ENCODE results near the gene ABCF2.

The ABCF2 gene

GRCh38 chr7:151185762-151186639 is 41.0 kb downstream of the ABCF2 start:
- no peak overlapping the region for H3K4me3 ChIP-seq (ENCODE audit: low read length)
- no peak for DNase-seq (ENCODE audit: low read depth)
- no peak for TF ChIP-seq CTCF (conservative IDR thresholded peaks at IDR 0.05; ENCODE audit: low read depth, low read length)

- H3K4me3 ChIP-seq (ENCODE audit: low read length), result no peak overlapping the region
- DNase-seq (ENCODE audit: low read depth), result no peak
- TF ChIP-seq CTCF (conservative IDR thresholded peaks at IDR 0.05; ENCODE audit: low read depth, low read length), result no peak
Observed at GRCh38 chr7:151181011-151181431, 46.0 kb downstream of the ABCF2 start.

- H3K4me3 ChIP-seq (ENCODE audit: low read length), result no peak overlapping the region
- no peak for DNase-seq (ENCODE audit: low read depth)
- TF ChIP-seq CTCF (conservative IDR thresholded peaks at IDR 0.05; ENCODE audit: low read depth, low read length), result no peak
Observed at GRCh38 chr7:151179946-151180345, 47.1 kb downstream of the ABCF2 start.

GRCh38 chr7:151179287-151179860 is 47.6 kb downstream of the ABCF2 start:
- H3K4me3 ChIP-seq (ENCODE audit: low read length), result no peak overlapping the region
- no peak for TF ChIP-seq CTCF (conservative IDR thresholded peaks at IDR 0.05; ENCODE audit: low read depth, low read length)
- DNase-seq (ENCODE audit: low read depth), result no peak

GRCh38 chr7:151178831-151179230 is 48.2 kb downstream of the ABCF2 start:
- H3K4me3 ChIP-seq (ENCODE audit: low read length), result no peak overlapping the region
- no peak for TF ChIP-seq CTCF (conservative IDR thresholded peaks at IDR 0.05; ENCODE audit: low read depth, low read length)
- DNase-seq (ENCODE audit: low read depth), result no peak

- DNase-seq (ENCODE audit: low read depth), result no peak
- no peak for TF ChIP-seq CTCF (conservative IDR thresholded peaks at IDR 0.05; ENCODE audit: low read depth, low read length)
- H3K4me3 ChIP-seq (ENCODE audit: low read length), result no peak overlapping the region
Observed at GRCh38 chr7:151178236-151178635, 48.8 kb downstream of the ABCF2 start.

GRCh38 chr7:151177310-151177709 is 49.7 kb downstream of the ABCF2 start:
- TF ChIP-seq CTCF (conservative IDR thresholded peaks at IDR 0.05; ENCODE audit: low read depth, low read length), result no peak
- no peak overlapping the region for H3K4me3 ChIP-seq (ENCODE audit: low read length)
- no peak for DNase-seq (ENCODE audit: low read depth)

All from retinal pigment epithelial cell (primary cell).